Mesenchymal stem cell (in vitro differentiated cells and primary cell): Measurements from ENCODE around the gene DPEP3. TPM values are rescaled to one million over a fixed set of nuclear protein-coding genes. Genes with fewer than 3 reads are reported as not detected.
A peak's percentile ranks its signal among the peaks of the same experiment; 100 is the strongest.

Source experiments
- DNase-seq: peaks from one replicate; pipeline ENCODE4 v3.0.0-alpha.2; 2013
- H2AFZ ChIP-seq: one replicate; pipeline ENCODE4 v1.6.1; 2013; ENCODE audit warnings: low read depth, mild to moderate bottlenecking, control low read depth, inconsistent platforms, low read length, moderate library complexity
- H2AK5ac ChIP-seq: 2 replicates; pipeline ENCODE4 v1.6.1; 2013; ENCODE audit warnings: low read length, moderate library complexity, mild to moderate bottlenecking, inconsistent platforms; ENCODE audit not compliant: severe bottlenecking
- H2BK120ac ChIP-seq: one replicate; pipeline ENCODE4 v1.6.1; 2013; ENCODE audit warnings: low read depth, mild to moderate bottlenecking, inconsistent platforms, low read length, moderate library complexity
- H2BK12ac ChIP-seq, 2 experiments: one replicate each; pipeline ENCODE4 v1.6.1; 2013; ENCODE audit warnings: inconsistent platforms in 2 of 2, low read length in 2 of 2, mild to moderate bottlenecking in 2 of 2, moderate library complexity in 2 of 2, control low read depth in 1 of 2
- H2BK15ac ChIP-seq: one replicate; pipeline ENCODE4 v1.6.1; 2013; ENCODE audit warnings: mild to moderate bottlenecking, low read depth, inconsistent platforms; ENCODE audit not compliant: poor library complexity, severe bottlenecking
- H2BK5ac ChIP-seq: 2 replicates; pipeline ENCODE4 v1.6.1; 2013; ENCODE audit warnings: low read depth, mild to moderate bottlenecking, low read length, control low read depth, inconsistent platforms; ENCODE audit not compliant: poor library complexity, severe bottlenecking
- H3K14ac ChIP-seq, 2 experiments: one replicate each; pipeline ENCODE4 v1.6.1; 2013; ENCODE audit warnings: inconsistent platforms in 2 of 2, low read length in 2 of 2, control low read depth in 1 of 2, mild to moderate bottlenecking in 1 of 2, moderate library complexity in 1 of 2
- H3K18ac ChIP-seq, 2 experiments: one replicate each; pipeline ENCODE4 v1.6.1; 2013; ENCODE audit warnings: inconsistent platforms in 2 of 2, low read length in 2 of 2, control low read depth in 1 of 2, low read depth in 1 of 2, mild to moderate bottlenecking in 1 of 2
- H3K23ac ChIP-seq, 2 experiments: one replicate each; pipeline ENCODE4 v1.6.1; 2013; ENCODE audit warnings: inconsistent platforms in 2 of 2, low read length in 2 of 2, mild to moderate bottlenecking in 2 of 2, moderate library complexity in 2 of 2, control low read depth in 1 of 2
- H3K27ac ChIP-seq: 2 replicates; pipeline ENCODE4 v1.5.1; 2013; ENCODE audit warnings: mild to moderate bottlenecking, moderate library complexity, low read length, control low read depth, inconsistent platforms; ENCODE audit not compliant: poor library complexity, severe bottlenecking
- H3K27me3 ChIP-seq, 2 experiments: 2 replicates each; pipeline versions ENCODE4 v1.6.1 to v1.7.0; 2013; ENCODE audit warnings: low read length in 2 of 2, mild to moderate bottlenecking in 2 of 2, moderate library complexity in 2 of 2, control low read depth in 1 of 2, inconsistent platforms in 1 of 2; ENCODE audit not compliant: control insufficient read depth in 1 of 2, insufficient read depth in 1 of 2
- H3K36me3 ChIP-seq, 2 experiments: 2 replicates each; pipeline versions ENCODE4 v1.6.1 to v1.7.0; 2013; ENCODE audit warnings: low read length in 2 of 2, control low read depth in 1 of 2, inconsistent platforms in 1 of 2, low read depth in 1 of 2, mild to moderate bottlenecking in 1 of 2; ENCODE audit not compliant: insufficient read depth in 2 of 2, control insufficient read depth in 1 of 2
- H3K4ac ChIP-seq, 2 experiments: one replicate each; pipeline ENCODE4 v1.6.1; 2013; ENCODE audit warnings: inconsistent platforms in 2 of 2, low read length in 2 of 2, mild to moderate bottlenecking in 2 of 2, moderate library complexity in 2 of 2, control low read depth in 1 of 2, low read depth in 1 of 2
- H3K4me1 ChIP-seq: 2 replicates; pipeline ENCODE4 v1.6.1; 2013; ENCODE audit warnings: low read depth, low read length, control low read depth; ENCODE audit not compliant: control insufficient read depth, insufficient read depth
- H3K4me2 ChIP-seq: 2 replicates; pipeline ENCODE4 v1.6.1; 2013; ENCODE audit warnings: low read length, mild to moderate bottlenecking, inconsistent platforms; ENCODE audit not compliant: poor library complexity, severe bottlenecking
- H3K4me3 ChIP-seq, 2 experiments: 2 replicates each; pipeline versions ENCODE4 v1.5.1 to v1.7.0; 2013; ENCODE audit warnings: low read length in 2 of 2, mild to moderate bottlenecking in 2 of 2, control low read depth in 1 of 2, low read depth in 1 of 2; ENCODE audit not compliant: insufficient read depth in 1 of 2
- H3K79me1 ChIP-seq: replicated peaks from 2 replicates; pipeline ENCODE4 v1.6.1; 2013; ENCODE audit warnings: mild to moderate bottlenecking, control low read depth, low read length, inconsistent platforms; ENCODE audit not compliant: poor library complexity, severe bottlenecking
- H3K9ac ChIP-seq: 2 replicates; pipeline ENCODE4 v1.7.0; 2013; ENCODE audit warnings: mild to moderate bottlenecking, low read length, moderate library complexity
- H3K9me3 ChIP-seq: 2 replicates; pipeline ENCODE4 v1.7.0; 2013; ENCODE audit warnings: mild to moderate bottlenecking, low read length; ENCODE audit not compliant: control insufficient read depth
- H4K8ac ChIP-seq: one replicate; pipeline ENCODE4 v1.6.1; 2013; ENCODE audit warnings: inconsistent platforms, mild to moderate bottlenecking, low read length, moderate library complexity
- H4K91ac ChIP-seq: one replicate; pipeline ENCODE4 v1.6.1; 2013; ENCODE audit warnings: mild to moderate bottlenecking, low read length, inconsistent platforms
- WGBS: methylation state at CpG from one replicate; pipeline ENCODE4 v1.1.7; 2013; ENCODE audit warnings: mixed read lengths; 5-methylcytosine and 5-hydroxymethylcytosine counted together
- small RNA-seq: library from polyadenylated mRNA; stranded (forward); fragments of <200 nt; extraction: miRNeasy Mini kit (QIAGEN cat#:217004); gene quantifications from one replicate; pipeline ENCODE3, GENCODE V24; 2013; ENCODE audit warnings: low read depth

The DPEP3 gene

DNA sequence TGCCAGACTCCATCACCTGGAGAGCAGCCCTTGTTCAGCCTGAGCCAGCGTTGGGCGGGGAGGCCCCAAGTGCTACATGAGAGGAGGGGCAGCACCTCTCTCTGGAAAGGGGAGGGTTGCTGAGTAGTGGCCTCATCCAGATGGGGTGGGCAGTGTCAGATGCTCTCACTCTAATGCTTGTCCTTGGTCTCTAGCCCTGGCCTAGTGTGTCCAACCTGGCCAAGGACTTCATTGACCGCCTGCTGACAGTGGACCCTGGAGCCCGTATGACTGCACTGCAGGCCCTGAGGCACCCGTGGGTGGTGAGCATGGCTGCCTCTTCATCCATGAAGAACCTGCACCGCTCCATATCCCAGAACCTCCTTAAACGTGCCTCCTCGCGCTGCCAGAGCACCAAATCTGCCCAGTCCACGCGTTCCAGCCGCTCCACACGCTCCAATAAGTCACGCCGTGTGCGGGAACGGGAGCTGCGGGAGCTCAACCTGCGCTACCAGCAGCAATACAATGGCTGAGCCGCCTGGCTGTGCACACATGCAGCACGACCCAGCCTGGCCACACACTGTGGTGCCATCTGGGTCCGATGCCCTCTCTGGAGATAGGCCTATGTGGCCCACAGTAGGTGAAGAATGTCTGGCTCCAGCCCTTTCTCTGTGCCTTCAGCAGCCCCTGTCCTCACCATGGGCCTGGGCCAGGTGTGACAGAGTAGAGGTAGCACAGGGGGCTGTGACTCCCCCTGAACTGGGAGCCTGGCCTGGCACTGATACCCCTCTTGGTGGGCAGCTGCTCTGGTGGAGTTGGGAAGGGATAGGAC is 53.0 kb downstream of the DPEP3 start:
- Histone ChIP-seq H2AK5ac (no peak overlapping the region), H3K9ac (no peak overlapping the region), H3K4me3 (no peak overlapping the region), H2BK12ac (no peak overlapping the region), H3K4ac (no peak overlapping the region), H2BK15ac (no peak overlapping the region), H3K4me1 (peaks cover 13% of the 10 kb centered on the region), H3K79me1 (peaks cover 43% of the 10 kb centered on the region), H4K91ac (no peak overlapping the region), H2BK5ac (no peak overlapping the region), H3K14ac (no peak overlapping the region), H3K4me2 (no peak overlapping the region), H4K8ac (no peak overlapping the region), H3K9me3 (no peaks in the 10 kb centered on the region), H2AFZ (no peak overlapping the region), H3K36me3 (peaks cover 47 to 74% of the 10 kb centered on the region in 2 experiments), H3K18ac (no peak overlapping the region), H3K27ac (no peak overlapping the region), H3K27me3 (no peaks in the 10 kb centered on the region), H3K23ac (no peak overlapping the region), H2BK120ac (no peak overlapping the region)
- no peak for DNase-seq
- WGBS: 94% methylated on average over 22 of the region's 22 CpGs

GRCh38 chr16:67926181-67926750 is 54.0 kb downstream of the DPEP3 start:
- no peak overlapping the region for H2BK15ac ChIP-seq
- H3K4me2 ChIP-seq: no peak overlapping the region
- H3K4me3 ChIP-seq: no peak overlapping the region
- H3K14ac ChIP-seq: no peak overlapping the region
- no peak overlapping the region for H4K91ac ChIP-seq
- no peak overlapping the region for H2BK12ac ChIP-seq
- H4K8ac ChIP-seq: no peak overlapping the region
- no peaks in the 10 kb centered on the region for H3K9me3 ChIP-seq
- H3K27ac ChIP-seq: no peak overlapping the region
- H3K4ac ChIP-seq: no peak overlapping the region
- no peak overlapping the region for H3K23ac ChIP-seq
- H2AK5ac ChIP-seq: no peak overlapping the region
- H3K79me1 ChIP-seq: peaks cover 46% of the 10 kb centered on the region
- H3K18ac ChIP-seq: no peak overlapping the region
- peaks cover 13% of the 10 kb centered on the region for H3K4me1 ChIP-seq
- no peak overlapping the region for H2BK5ac ChIP-seq
- WGBS: 81% methylated on average over 13 of the region's 13 CpGs
- no peak overlapping the region for H2AFZ ChIP-seq
- DNase-seq: no peak
- peaks cover 42 to 63% of the 10 kb centered on the region in 2 experiments for H3K36me3 ChIP-seq
- no peaks in the 10 kb centered on the region for H3K27me3 ChIP-seq
- peak overlapping the region; percentile 8 for H3K9ac ChIP-seq
- no peak overlapping the region for H2BK120ac ChIP-seq

Small RNA genes within 50 kb of the gene (small RNA-seq; reads per million reads assigned to genes)
- not detected for gene RNU6-359P
